NCI-H146 (cell line): Measurements from ENCODE around the gene SNED1.

ENCODE experiments used
- DNase-seq: peaks from one replicate; lab custom pipeline; 2025; lab: John Stamatoyannopoulos, UW

SNED1 gene

GRCh38 chr2:240992572-240993291, 5.7 kb upstream of the SNED1 start:
- DNase-seq: no peak

DNA sequence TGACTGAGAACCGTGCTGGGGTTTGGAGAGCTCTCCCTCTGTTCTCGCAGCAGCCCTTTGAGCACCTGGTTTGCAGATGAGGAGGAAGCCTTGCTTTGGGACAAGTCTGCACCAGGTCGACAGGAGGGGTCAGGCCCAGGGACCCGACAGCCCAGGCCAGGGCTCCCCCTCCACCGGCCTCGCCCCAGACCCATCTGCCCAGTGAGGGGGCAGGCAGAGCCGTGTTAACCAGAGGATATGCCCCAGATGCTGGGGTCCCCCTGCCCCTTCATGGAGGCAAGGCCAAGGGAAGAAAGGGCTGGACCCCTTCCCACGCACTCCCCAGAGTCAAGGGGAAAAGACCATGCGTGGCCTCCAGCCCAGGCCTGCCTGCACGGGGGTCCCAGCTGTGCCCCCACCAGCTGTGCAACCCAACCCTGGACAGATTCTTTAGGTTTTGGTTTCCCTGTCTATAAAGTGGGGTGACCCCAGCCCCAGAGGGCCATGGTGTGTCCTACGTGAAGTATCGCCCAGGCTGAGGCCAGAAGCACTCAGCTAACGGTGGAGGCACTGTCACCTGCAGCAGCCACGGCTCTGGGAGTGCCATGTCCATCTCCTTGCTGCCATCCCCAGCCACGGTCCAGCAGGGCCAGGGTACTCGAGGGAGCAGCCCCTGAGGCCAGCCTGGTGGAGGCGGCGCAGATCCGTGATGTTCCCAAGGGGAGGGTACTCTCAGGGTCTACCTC, 4.8 kb upstream of the SNED1 start:
- DNase-seq: no peak

DNA sequence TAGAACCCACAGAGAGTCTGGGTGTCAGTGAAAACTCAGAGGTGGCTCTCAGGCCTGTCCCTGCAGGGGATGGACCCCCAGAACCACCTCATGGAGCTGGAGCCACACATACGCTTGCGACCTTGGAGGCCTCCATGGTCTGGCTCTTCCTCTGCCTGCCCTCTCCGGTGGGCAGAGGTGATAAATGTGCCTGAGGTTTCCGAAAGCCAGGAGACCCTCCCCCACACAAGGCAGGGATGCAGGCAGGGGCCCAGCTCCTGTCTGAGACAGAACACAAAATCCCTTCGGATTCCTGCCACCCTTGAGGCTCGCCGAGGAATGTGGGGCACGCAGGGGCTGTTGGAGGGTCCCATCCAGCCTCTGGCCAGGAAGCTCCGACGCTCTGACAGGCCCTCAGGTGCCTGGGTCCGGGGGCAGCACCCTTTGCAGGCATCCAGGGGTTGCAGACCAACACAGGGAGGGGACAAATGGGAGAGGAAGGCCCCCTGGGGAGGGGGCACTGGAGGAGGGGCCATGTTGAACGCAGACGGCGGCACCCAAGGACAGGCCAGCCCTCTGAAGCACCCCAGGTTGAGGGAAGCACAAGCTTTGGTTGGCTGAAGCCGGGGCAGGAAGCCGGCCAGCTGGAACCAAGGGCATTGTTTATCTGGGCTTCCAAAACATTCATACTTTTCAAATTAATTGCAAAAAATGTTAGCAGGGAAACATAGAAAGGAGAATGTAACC, 4.1 kb upstream of the SNED1 start:
- no peak for DNase-seq

DNA sequence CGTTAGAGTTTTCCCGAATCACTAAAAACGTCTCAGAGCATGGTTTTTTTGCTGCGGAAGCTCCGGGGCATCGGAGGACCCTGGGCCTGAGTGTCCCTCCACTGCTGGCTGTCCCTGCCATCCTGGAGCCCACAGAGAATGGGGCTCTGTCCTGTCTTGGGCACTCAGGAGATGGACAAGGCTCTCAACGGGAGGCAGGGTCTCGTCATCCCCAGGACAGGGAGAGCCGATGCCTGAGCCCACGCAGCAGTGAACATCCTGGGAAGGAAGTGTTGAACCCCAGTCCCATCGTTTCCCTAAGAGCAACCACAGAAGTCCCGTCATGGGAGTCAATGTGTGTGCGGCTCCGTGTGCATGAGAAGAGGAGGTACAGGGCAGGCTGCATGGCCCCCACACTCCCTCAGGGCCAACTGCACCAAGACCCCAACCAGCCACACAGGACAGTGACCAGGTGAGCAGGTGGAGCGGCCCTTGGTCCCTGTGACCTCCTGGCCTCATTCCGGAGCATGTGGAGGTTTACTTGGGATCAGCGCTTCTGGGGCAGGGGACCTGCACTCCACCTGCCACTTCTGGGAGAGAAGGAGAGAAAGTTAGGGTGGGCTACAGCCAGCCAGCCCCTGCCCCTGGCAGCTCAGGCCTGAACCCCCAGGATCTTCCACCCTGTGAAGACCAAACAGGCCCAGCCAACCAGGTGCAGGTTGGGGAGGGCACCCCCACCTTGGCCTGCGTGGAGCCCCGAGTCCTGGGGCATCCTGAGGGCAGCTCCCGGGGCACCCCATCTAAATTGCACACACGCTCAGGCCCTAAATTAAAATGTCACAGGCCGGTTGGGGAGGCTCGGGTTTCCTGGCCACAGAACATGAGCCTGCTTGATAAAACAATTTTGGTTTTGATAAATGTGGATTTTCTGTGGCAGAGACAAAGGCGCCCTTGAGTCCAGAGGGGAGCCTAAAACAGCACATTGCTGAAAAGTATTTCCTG, 3.1 kb upstream of the SNED1 start:
- DNase-seq: no peak

- DNase-seq: no peak
Observed at GRCh38 chr2:240996161-240996833, 2.1 kb upstream of the SNED1 start.

DNA sequence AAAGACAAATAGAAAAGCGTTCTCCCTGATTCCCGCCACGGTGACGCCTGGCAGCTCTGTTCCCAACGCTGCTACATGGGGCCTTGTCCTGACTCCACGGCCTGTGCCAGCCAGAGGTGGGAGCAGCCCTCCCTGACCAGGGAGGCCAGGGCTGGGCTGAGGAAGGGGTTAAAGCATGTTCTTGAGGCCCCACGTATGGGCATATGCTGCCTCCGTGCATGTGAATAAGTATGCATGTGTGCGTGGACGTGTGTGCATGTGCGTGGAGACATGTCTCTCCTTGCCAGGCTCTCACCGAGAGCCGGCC, 1.6 kb upstream of the SNED1 start:
- no peak for DNase-seq

GRCh38 chr2:240997141-240997855, 1.1 kb upstream of the SNED1 start:
- no peak for DNase-seq

GRCh38 chr2:240998706-240998994, 232 bp downstream of the SNED1 start:
- no peak for DNase-seq

GRCh38 chr2:240998995-240999791, 775 bp downstream of the SNED1 start:
- peak; percentile 16 for DNase-seq

GRCh38 chr2:240999873-241000541, 1.6 kb downstream of the SNED1 start:
- DNase-seq: no peak

GRCh38 chr2:241000831-241001321, 2.5 kb downstream of the SNED1 start:
- peak; percentile 89 for DNase-seq

DNA sequence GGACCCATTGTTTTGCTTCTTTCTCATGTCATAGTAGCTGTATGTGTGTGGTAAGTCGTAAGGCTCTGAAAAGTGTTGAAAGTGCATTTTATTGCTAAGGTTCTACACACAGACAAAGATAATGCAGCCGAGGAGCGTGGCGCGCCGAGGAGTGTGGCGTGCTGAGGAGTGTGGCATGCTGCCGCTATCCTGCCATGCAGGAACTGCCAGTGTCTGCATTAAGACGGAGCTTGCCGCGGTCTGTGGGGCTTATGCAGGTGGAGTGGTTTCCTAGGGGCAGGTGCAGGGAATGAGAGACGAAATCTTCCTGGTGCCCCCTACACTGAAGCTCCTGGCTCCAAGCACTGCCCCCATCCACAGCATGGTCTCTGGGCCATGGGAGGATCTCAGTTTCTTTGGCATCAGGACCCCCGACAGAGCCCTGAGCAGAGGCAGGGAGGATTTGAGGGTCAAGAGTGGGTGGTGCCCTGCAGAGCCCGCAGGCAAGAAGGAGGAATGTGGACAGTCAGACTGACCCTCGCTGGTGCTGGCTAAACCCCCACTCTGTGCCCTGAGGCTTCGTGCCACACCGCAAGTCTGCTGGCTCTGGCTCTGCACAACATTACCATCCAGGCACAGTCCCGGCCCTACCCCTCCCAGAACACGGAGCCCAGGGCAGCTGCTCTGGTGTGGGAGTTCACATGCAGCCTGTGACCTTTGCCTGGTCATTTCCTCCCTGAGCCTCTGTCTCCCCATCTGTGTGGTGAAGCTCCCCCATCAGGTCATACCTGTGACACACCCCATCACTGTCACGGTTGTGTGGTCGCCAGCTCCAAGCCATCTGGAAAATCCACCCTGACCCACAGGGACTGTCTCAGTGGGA, 3.2 kb downstream of the SNED1 start:
- DNase-seq: no peak

DNA sequence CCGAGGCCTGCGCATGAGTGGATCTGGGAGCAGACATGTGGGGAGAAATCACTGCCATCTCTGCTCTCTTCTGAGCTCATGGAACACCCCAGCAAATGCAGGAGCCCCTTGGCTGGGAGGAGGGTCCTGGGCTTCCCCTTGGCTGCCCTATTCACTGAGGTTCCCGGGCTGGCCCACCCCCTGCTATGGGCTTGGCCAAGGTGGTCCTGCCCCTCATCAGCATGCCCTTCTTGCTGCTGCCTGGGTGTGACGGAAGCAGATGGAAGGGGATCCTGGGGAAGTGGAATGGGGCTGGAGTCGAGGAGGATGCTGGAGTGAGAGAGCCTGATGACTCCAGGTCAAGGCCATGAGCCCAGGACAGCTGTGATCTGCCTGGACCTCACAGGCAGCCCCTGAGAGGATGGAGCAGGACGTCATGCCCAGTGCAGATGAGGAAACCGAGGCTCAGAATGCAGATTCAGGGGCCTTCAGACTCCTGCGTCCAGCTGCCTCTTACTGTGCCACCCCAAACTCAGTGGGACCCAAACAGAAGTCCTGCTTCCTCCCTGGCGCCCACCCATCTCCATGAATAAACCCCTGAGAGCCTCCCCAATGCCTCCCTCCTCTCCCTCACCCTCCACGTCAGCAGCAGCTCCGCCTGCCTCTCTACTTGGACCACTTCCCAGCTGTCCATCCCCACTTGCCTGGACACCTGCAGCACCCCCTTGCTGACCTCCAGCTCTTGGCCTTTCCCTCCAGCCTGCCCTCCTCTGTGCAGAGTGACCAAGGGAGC, 4.0 kb downstream of the SNED1 start:
- no peak for DNase-seq

- DNase-seq: no peak
Observed at GRCh38 chr2:241003047-241003360, 4.6 kb downstream of the SNED1 start.

GRCh38 chr2:241003369-241003768, 5.0 kb downstream of the SNED1 start:
- DNase-seq: no peak

DNA sequence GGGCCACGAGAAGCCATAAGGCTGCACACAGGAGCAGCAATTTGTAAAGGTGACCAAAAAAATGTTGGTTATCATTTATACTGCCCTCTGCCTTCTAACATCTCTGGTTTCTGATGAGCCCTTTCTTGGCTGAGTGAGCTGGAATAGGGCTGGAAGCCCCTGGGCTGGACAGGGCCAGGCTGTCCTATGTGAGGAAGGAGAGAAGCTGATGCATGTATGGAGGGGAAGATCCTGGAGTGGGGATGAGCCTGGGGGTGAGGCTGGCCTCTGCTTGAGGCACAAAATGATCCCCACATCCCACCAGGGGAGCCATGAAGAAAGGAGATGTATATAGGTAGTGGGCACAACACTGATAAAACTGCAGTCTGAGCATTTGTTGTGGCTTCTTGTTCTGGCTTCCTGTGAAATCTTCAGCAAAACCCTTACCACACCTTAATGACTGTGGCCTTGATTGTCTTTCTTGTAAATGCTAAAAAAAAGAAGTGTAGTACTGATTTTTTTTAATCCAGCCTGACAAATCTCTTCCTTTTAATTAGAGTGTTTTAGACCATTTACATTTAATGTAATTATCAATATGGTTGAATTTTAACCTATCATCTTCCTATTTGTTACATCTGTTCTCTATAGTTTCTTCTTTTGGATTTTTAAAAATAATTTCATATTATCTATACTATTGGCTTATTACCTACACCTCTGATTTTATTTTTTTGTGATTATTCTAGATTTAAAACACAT, 5.6 kb downstream of the SNED1 start:
- DNase-seq: no peak

- DNase-seq: no peak
Observed at GRCh38 chr2:241005569-241005968, 7.2 kb downstream of the SNED1 start.
